K562 (cell line): ENCODE data around the gene PGM2. TPM values are rescaled to one million over a fixed set of nuclear protein-coding genes. Genes with fewer than 3 reads are reported as not detected.

Experiments used
- ATAC-seq: fragments of 200-7000 bp; cut with Tn5 transposase; 3 replicates; pipeline ENCODE4 v1.9.1; 2020; ENCODE audit warnings: moderate library complexity
- BruUV-seq: library from RNA; stranded (reverse); fragments of 400-500 nt; replicated peaks from 2 replicates; lab custom pipeline; 2021; lab: Mats Ljungman, UMichigan
- CTCF ChIA-PET: fragments of 300-600 bp; formaldehyde crosslinking; extraction: SDS; loops from one replicate; lab custom pipeline; 2021; ENCODE audit warnings: low intra/inter-chr PET ratio; lab: Yijun Ruan, JAX
- POLR2A ChIA-PET: fragments of 300-600, 350-650 bp; sonication (Branson Sonifier 250); formaldehyde crosslinking; extraction: SDS; loops from one replicate; lab custom pipeline; 2021; ENCODE audit warnings: antibody characterized with exemption, inconsistent platforms; lab: Yijun Ruan, JAX
- DNase-seq, 4 experiments: peaks; one replicate each; pipeline versions ENCODE4 v3.0.0 to v3.0.0-alpha.2; 2011 to 2018; ENCODE audit warnings: low spot score in 3 of 4, mixed read lengths in 3 of 4; ENCODE audit errors: extremely low read depth in 1 of 4
- FAIRE-seq: peaks from 2 replicates; lab custom pipeline; 2011; peaks lifted over from hg19 to GRCh38; lab: Jason Lieb, UNC
- H2AFZ ChIP-seq: 2 replicates; pipeline ENCODE4 v1.6.0; 2011; ENCODE audit warnings: low read depth, low read length, control low read depth, inconsistent platforms
- H3K27ac ChIP-seq: fragments of 200-600 bp; 3 replicates; pipeline ENCODE4 v1.8.0; 2011; ENCODE audit warnings: low read depth, mild to moderate bottlenecking, control low read depth, inconsistent platforms, low read length, moderate library complexity, mixed read lengths; ENCODE audit errors: extremely low read depth
- H3K27me3 ChIP-seq, 2 experiments: fragments of 300-600 bp in 1 of 2; 2 replicates in 1 of 2; 3 replicates in 1 of 2; pipeline versions ENCODE4 v1.6.0 to v1.8.0; 2011; ENCODE audit warnings: inconsistent platforms in 2 of 2, low read length in 2 of 2, mild to moderate bottlenecking in 1 of 2, mixed read lengths in 1 of 2, moderate library complexity in 1 of 2; ENCODE audit not compliant: control insufficient read depth in 2 of 2, insufficient read depth in 2 of 2
- H3K36me3 ChIP-seq: fragments of 300-600 bp; 3 replicates; pipeline ENCODE4 v1.8.0; 2011; ENCODE audit warnings: mild to moderate bottlenecking, low read length, inconsistent platforms; ENCODE audit not compliant: control insufficient read depth, insufficient read depth
- H3K4me1 ChIP-seq, 2 experiments: fragments of 200-600 bp in 1 of 2; replicated peaks in 1 of 2; 2 replicates in 1 of 2; 3 replicates in 1 of 2; pipeline versions ENCODE4 v1.5.1 to v1.8.0; 2011; ENCODE audit warnings: inconsistent platforms in 2 of 2, low read length in 2 of 2, mild to moderate bottlenecking in 1 of 2, mixed read lengths in 1 of 2, moderate library complexity in 1 of 2; ENCODE audit not compliant: control insufficient read depth in 2 of 2, insufficient read depth in 2 of 2
- H3K4me2 ChIP-seq: 2 replicates; pipeline ENCODE4 v1.6.1; 2011; ENCODE audit warnings: low read length, control low read depth, inconsistent platforms, mixed read lengths; ENCODE audit not compliant: insufficient read depth
- H3K4me3 ChIP-seq: fragments of 200-600 bp; sonication (generic), shearing (Covaris generic); 2 replicates; pipeline ENCODE4 v1.5.1; 2016; ENCODE audit warnings: control low read depth, inconsistent platforms
- H3K79me2 ChIP-seq: fragments of 200-600 bp; 3 replicates; pipeline ENCODE4 v1.8.0; 2011; ENCODE audit warnings: low read length, inconsistent platforms; ENCODE audit not compliant: control insufficient read depth, insufficient read depth
- H3K9ac ChIP-seq, 2 experiments: 2 replicates each; pipeline versions ENCODE4 v1.6.0 to v1.6.1; 2011; ENCODE audit warnings: low read depth in 2 of 2, low read length in 2 of 2, control low read depth in 1 of 2, inconsistent platforms in 1 of 2, mild to moderate bottlenecking in 1 of 2, mixed read lengths in 1 of 2; ENCODE audit not compliant: insufficient read depth in 1 of 2
- H3K9me1 ChIP-seq: one replicate; pipeline ENCODE4 v1.6.0; 2011; ENCODE audit warnings: inconsistent platforms, mild to moderate bottlenecking, low read length, moderate library complexity; ENCODE audit not compliant: control insufficient read depth, insufficient read depth
- H3K9me3 ChIP-seq: replicated peaks from 2 replicates; pipeline ENCODE4 v1.5.1; 2011; ENCODE audit warnings: low read depth, low read length, inconsistent platforms; ENCODE audit not compliant: control insufficient read depth, insufficient read depth
- H4K20me1 ChIP-seq: replicated peaks from 2 replicates; pipeline ENCODE4 v1.6.1; 2011; ENCODE audit warnings: low read length, inconsistent platforms, mixed read lengths; ENCODE audit not compliant: control insufficient read depth, insufficient read depth
- DACH1 ChIP-seq: fragments of 450-650 bp; IDR thresholded peaks from 2 replicates; pipeline ENCODE4 v1.6.1; 2018; ENCODE audit not compliant: partially characterized antibody
- HDAC3 ChIP-seq: fragments of 450-650 bp; IDR thresholded peaks from 2 replicates; pipeline ENCODE4 v1.6.1; 2018; ENCODE audit warnings: borderline replicate concordance, mild to moderate bottlenecking, moderate library complexity; ENCODE audit not compliant: partially characterized antibody
- KDM5B ChIP-seq: fragments of 200-600 bp; sonication (generic); IDR thresholded peaks from 2 replicates; pipeline ENCODE4 v1.6.1; 2012; ENCODE audit warnings: low read depth, mild to moderate bottlenecking, moderate library complexity, low read length, control low read depth, inconsistent platforms; ENCODE audit not compliant: insufficient replicate concordance
- MCM5 ChIP-seq: fragments of 450-650 bp; IDR thresholded peaks from 2 replicates; pipeline ENCODE4 v1.6.1; 2016; ENCODE audit warnings: low read depth
- NR4A1 ChIP-seq, 2 experiments: fragments of 250-450 bp in 1 of 2; fragments of 450-650 bp in 1 of 2; sonication (Bioruptor Pico) in 1 of 2; IDR thresholded peaks; 2 replicates each; pipeline versions ENCODE4 v1.4.0 to v1.6.1; 2016 to 2020; ENCODE audit warnings: mild to moderate bottlenecking in 2 of 2, missing compliant biosample characterization in 1 of 2, missing genetic modification characterization in 1 of 2, moderate library complexity in 1 of 2
- PHF20 ChIP-seq: fragments of 450-650 bp; IDR thresholded peaks from 2 replicates; pipeline ENCODE4 v1.6.1; 2018; ENCODE audit not compliant: partially characterized antibody
- ZBTB49 ChIP-seq: sonication (generic); formaldehyde crosslinking; IDR thresholded peaks from 2 replicates; pipeline ENCODE4 v1.8.0; 2022; ENCODE audit warnings: missing genetic modification reagents, mild to moderate bottlenecking, borderline replicate concordance
- ZNF263 ChIP-seq: sonication (generic); formaldehyde crosslinking; IDR thresholded peaks from 2 replicates; pipeline ENCODE4 v1.8.0; 2022; ENCODE audit warnings: mild to moderate bottlenecking, missing genetic modification reagents, borderline replicate concordance
- WGBS: fragments of 100-300 bp; shearing (Covaris generic); methylation state at CpG from one replicate; pipeline ENCODE4 v1.1.6; 2016; ENCODE audit warnings: low coverage, mixed read lengths; ENCODE audit not compliant: insufficient coverage; ENCODE audit errors: missing lambda C conversion rate; 5-methylcytosine and 5-hydroxymethylcytosine counted together
- in situ Hi-C: fragments of 300-500 bp; cut with MboI; formaldehyde crosslinking; loops from 4 replicates; pipeline ENCODE4 v1.15.0; 2018; ENCODE audit warnings: inconsistent platforms, mixed read lengths
- intact Hi-C: fragments of 100-400 bp; cut with micrococcal nuclease; formaldehyde crosslinking; loops from 2 replicates; pipeline ENCODE4 v1.14.2; 2022
- polyA plus RNA-seq, 8 experiments: library from polyadenylated mRNA; depleted of rRNA in 4 of 8; stranded (reverse) in 5 of 8; unstranded in 3 of 8; fragments of >200 nt; fragmentation: Nextera tagmentation in 2 of 8; fragmentation: Illumina TruSeq in 1 of 8; extraction: Ambion mirVana in 2 of 8; extraction: Trizol in 1 of 8; gene quantifications; 2 replicates each; pipeline versions ENCODE4 v1.2.1 to v1.2.3, GENCODE V29; 2011 to 2014; ENCODE audit warnings: inconsistent platforms in 1 of 8, missing spikeins in 1 of 8
- total RNA-seq, 7 experiments: library from RNA; depleted of rRNA in 6 of 7; stranded (reverse); fragments of >200 nt in 6 of 7; fragmentation: Illumina TruSeq in 2 of 7; extraction: Trizol in 2 of 7; gene quantifications; 2 replicates each; pipeline versions ENCODE4 v1.2.1 to v1.2.3, GENCODE V29; 2011 to 2021; ENCODE audit warnings: low replicate concordance in 1 of 7
- TF ChIP-seq, protein P1 (sequence below): fragments of 450-650 bp; formaldehyde crosslinking; IDR thresholded peaks from 2 replicates; pipeline ENCODE4 v1.4.0; 2020; ENCODE audit warnings: mild to moderate bottlenecking, moderate library complexity
- TF ChIP-seq, protein P2 (sequence below): sonication (generic); formaldehyde crosslinking; IDR thresholded peaks from 2 replicates; pipeline ENCODE4 v1.8.1; 2022; ENCODE audit warnings: missing genetic modification reagents
- TF ChIP-seq, protein P3 (sequence below): fragments of 150-350 bp; conservative IDR thresholded peaks from 2 replicates; pipeline ENCODE4 v1.6.1; 2014; ENCODE audit warnings: low read length

The PGM2 gene
- total and polyA plus RNA-seq, 9 of the 15 experiments (the other 6 are each of a cell fraction or from before 2014, with no cell fraction given): 15.2 to 77.3 (median 51.4) TPM

- Histone ChIP-seq H3K27me3 (no peaks in the 10 kb centered on the region), H3K4me1 (no peaks in the 10 kb centered on the region), H3K36me3 (no peaks in the 10 kb centered on the region), H3K9ac (no peak overlapping the region), H3K4me2 (no peak overlapping the region), H3K27ac (no peak overlapping the region), H3K79me2 (no peaks in the 10 kb centered on the region), H3K9me3 (no peaks in the 10 kb centered on the region), H3K9me1 (no peaks in the 10 kb centered on the region), H3K4me3 (no peak overlapping the region), H2AFZ (no peak overlapping the region), H4K20me1 (no peaks in the 10 kb centered on the region)
- BruUV-seq: no TSS peak
- in situ Hi-C loops (no loop called here), intact Hi-C loops (loop anchor here (1.0 to 10.0 kb wide), 4 partner anchors 175 to 363 kb away; a partner anchor contains a TSS)
- WGBS: 1% methylated on average over 4 of the region's 4 CpGs
- peak; percentile 77 for FAIRE-seq
- DNase-seq: peak in 3 of 4 experiments; percentile 11 to 61 (median 24)
- CTCF ChIA-PET: interaction anchor here (1.0 to 3.6 kb wide), 4 partner anchors 199 to 367 kb away, joined by 3 to 32 read pairs (median 10); no protein-coding TSS in a partner anchor
- peak; percentile 84 for ATAC-seq
- POLR2A ChIA-PET: no interaction called here
- no peak for TF ChIP-seq KDM5B
- TF ChIP-seq HDAC3: no peak
- no peak for TF ChIP-seq PHF20
- TF ChIP-seq, protein P1, sequence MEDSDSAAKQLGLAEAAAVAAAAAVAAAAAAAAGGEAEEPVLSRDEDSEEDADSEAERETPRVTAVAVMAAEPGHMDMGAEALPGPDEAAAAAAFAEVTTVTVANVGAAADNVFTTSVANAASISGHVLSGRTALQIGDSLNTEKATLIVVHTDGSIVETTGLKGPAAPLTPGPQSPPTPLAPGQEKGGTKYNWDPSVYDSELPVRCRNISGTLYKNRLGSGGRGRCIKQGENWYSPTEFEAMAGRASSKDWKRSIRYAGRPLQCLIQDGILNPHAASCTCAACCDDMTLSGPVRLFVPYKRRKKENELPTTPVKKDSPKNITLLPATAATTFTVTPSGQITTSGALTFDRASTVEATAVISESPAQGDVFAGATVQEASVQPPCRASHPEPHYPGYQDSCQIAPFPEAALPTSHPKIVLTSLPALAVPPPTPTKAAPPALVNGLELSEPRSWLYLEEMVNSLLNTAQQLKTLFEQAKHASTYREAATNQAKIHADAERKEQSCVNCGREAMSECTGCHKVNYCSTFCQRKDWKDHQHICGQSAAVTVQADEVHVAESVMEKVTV (CRISPR knock-in tag): 0 out of 2 replicates have a peak, but pooled peaks have one; percentile 38
- TF ChIP-seq ZBTB49 (CRISPR knock-in tag): no peak
- TF ChIP-seq DACH1: peak; percentile 35
- TF ChIP-seq MCM5: no peak
- TF ChIP-seq ZNF263: no peak
- TF ChIP-seq NR4A1 (CRISPR knock-in tag; IDR thresholded peaks at IDR 0.05): no peak
- TF ChIP-seq NR4A1 (tag; IDR thresholded peaks at IDR 0.05): no peak
- TF ChIP-seq, protein P2, sequence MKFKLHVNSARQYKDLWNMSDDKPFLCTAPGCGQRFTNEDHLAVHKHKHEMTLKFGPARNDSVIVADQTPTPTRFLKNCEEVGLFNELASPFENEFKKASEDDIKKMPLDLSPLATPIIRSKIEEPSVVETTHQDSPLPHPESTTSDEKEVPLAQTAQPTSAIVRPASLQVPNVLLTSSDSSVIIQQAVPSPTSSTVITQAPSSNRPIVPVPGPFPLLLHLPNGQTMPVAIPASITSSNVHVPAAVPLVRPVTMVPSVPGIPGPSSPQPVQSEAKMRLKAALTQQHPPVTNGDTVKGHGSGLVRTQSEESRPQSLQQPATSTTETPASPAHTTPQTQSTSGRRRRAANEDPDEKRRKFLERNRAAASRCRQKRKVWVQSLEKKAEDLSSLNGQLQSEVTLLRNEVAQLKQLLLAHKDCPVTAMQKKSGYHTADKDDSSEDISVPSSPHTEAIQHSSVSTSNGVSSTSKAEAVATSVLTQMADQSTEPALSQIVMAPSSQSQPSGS: no peak
- TF ChIP-seq, protein P3, sequence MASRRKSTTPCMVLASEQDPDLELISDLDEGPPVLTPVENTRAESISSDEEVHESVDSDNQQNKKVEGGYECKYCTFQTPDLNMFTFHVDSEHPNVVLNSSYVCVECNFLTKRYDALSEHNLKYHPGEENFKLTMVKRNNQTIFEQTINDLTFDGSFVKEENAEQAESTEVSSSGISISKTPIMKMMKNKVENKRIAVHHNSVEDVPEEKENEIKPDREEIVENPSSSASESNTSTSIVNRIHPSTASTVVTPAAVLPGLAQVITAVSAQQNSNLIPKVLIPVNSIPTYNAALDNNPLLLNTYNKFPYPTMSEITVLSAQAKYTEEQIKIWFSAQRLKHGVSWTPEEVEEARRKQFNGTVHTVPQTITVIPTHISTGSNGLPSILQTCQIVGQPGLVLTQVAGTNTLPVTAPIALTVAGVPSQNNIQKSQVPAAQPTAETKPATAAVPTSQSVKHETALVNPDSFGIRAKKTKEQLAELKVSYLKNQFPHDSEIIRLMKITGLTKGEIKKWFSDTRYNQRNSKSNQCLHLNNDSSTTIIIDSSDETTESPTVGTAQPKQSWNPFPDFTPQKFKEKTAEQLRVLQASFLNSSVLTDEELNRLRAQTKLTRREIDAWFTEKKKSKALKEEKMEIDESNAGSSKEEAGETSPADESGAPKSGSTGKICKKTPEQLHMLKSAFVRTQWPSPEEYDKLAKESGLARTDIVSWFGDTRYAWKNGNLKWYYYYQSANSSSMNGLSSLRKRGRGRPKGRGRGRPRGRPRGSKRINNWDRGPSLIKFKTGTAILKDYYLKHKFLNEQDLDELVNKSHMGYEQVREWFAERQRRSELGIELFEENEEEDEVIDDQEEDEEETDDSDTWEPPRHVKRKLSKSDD: no peak
Observed at GRCh38 chr4:37802068-37802666, 24.3 kb upstream of the PGM2 start.
